GM19099 (cell line): ENCODE results near the gene HEATR5B.

Source experiments
- POLR2A ChIP-seq: IDR thresholded peaks from 3 replicates; pipeline ENCODE4 v1.6.1; 2011; ENCODE audit warnings: low read depth; ENCODE audit not compliant: insufficient read length; ENCODE audit errors: extremely low read depth

HEATR5B gene

DNA sequence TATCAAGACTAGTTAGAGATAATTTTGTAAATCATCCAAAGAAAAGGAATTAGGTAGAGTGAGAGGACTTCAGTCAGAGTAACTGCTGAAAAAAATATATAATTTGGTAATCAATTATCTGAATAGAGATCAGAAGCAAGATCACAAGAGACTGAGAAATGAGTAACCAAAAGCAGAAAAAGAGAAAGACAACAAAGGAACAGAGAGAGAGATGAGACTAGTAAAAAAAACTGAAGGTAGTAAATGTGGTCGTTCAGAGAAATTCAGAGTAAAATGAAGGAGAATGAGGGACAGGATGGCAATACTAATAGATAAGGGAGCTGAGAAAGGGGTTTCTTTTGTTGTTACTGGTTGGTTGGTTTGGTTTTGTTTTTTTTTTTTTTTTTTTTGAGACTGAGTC is 134.3 kb downstream of the HEATR5B start:
- no peak for TF ChIP-seq POLR2A

DNA sequence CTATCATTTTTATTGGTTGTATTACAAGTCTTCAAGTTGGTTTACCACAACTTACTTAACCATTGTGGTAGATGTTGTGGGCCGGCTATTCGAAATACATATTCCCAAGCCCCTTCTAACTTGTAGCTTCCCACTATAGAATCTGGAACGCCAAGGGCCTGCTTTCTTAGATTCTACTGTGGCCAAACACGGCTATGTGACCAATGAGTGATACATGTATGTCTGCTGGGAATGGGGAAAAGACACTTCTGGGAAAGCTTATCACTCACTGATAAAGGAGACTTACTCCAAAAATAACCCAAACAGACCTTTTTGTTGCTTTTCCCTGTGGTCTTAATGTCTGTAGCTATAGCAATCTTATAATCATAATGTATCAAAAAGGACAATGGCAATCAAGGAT is 142.3 kb downstream of the HEATR5B start:
- TF ChIP-seq POLR2A, result no peak
